ENCODE measurements around the gene IQGAP3.

The IQGAP3 gene

DNA sequence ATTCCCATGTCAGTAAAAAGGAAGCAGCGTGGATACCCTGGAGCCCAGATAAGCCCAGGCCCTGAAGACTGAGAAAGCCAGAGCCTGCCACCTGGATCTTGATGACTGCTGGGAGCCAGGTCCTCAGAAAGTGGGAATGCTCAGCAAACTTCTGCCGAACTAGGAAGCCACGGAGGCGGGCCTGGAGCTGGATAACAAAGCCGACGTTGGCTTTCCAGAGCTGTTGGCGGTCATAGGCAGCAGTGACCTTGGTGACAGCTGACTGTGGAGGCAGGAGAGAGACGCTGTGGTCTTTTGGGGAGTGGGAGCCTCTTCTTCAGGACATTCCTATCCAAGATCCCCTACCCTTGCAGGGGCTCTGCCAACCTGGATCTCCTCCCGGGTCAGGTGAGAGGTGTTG lies 24.4 kb downstream of the IQGAP3 start:
- no peak overlapping the region for H3K27ac ChIP-seq
- no peak for TF ChIP-seq ZFX (IDR thresholded peaks at IDR 0.05; ENCODE audit: borderline replicate concordance)
- TF ChIP-seq, protein P1, sequence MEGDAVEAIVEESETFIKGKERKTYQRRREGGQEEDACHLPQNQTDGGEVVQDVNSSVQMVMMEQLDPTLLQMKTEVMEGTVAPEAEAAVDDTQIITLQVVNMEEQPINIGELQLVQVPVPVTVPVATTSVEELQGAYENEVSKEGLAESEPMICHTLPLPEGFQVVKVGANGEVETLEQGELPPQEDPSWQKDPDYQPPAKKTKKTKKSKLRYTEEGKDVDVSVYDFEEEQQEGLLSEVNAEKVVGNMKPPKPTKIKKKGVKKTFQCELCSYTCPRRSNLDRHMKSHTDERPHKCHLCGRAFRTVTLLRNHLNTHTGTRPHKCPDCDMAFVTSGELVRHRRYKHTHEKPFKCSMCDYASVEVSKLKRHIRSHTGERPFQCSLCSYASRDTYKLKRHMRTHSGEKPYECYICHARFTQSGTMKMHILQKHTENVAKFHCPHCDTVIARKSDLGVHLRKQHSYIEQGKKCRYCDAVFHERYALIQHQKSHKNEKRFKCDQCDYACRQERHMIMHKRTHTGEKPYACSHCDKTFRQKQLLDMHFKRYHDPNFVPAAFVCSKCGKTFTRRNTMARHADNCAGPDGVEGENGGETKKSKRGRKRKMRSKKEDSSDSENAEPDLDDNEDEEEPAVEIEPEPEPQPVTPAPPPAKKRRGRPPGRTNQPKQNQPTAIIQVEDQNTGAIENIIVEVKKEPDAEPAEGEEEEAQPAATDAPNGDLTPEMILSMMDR (IDR thresholded peaks at IDR 0.05): no peak

DNA sequence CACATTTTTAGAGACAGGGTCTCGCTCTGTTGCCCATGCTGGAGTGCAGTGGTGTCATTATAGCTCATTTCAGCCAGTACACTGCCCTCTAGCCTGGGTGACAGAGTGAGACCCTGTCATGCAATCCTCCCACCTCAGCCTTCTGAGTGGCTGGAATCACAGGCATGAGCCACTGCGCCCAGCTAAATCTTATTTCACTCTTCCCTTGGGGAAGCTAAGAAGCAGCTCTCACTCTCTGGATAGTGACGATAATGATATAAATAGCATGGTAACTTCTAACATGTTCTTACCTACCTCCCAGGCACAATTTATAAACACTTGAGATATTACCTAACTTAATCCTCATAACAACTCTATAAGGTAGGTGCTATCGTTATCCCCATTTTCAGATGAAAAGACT lies 24.9 kb downstream of the IQGAP3 start:
- H3K27ac ChIP-seq: no peak overlapping the region
- TF ChIP-seq, protein P1 (IDR thresholded peaks at IDR 0.05): no peak
- TF ChIP-seq ZFX (IDR thresholded peaks at IDR 0.05; ENCODE audit: borderline replicate concordance): no peak

DNA sequence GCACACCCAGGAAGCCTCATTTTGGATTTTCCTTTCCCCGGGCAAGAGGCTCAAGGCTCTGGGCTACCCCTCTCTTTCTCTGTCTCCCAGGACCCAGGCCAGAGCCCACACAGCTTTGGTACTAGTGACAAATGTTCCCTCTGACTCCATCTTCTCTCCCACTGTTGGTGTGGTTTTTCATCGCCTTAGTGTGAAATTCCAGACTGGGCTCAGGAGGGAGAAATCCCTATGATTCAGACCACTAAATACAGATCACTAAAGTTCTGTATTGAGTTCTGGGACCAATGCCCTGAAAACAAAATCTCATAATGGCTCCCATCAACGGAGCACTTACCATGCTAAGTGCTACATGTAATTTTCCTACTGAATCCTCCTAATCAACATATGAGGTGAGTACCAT lies 26.1 kb downstream of the IQGAP3 start:
- H3K27ac ChIP-seq: no peak overlapping the region
- TF ChIP-seq, protein P1 (IDR thresholded peaks at IDR 0.05): no peak

DNA sequence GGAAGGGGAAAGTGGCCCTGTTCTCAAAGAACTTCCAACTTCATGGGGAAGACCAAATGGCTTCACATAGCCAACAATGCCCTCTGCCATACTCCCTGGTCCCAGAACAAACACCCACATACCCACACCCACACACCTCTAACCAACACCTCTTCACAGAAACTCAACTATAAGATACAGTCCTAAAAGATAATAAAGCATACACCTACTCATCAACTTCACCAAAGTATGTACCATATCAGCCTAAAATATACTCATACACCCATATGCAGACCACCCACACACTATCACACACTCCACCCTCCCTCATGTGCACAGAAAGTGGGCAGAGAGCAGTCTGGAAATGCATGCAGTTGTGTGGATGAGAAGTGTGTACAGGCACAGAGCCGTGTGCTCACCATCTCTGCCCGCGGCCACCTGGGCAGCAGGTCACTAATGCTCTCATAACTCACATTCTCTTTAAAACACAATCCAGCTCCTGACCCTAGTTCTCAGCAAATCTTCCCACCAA lies 27.7 kb downstream of the IQGAP3 start:
- TF ChIP-seq, protein P1 (IDR thresholded peaks at IDR 0.05): no peak
- no peak for TF ChIP-seq ZFX (IDR thresholded peaks at IDR 0.05; ENCODE audit: borderline replicate concordance)
- H3K27ac ChIP-seq: no peak overlapping the region

DNA sequence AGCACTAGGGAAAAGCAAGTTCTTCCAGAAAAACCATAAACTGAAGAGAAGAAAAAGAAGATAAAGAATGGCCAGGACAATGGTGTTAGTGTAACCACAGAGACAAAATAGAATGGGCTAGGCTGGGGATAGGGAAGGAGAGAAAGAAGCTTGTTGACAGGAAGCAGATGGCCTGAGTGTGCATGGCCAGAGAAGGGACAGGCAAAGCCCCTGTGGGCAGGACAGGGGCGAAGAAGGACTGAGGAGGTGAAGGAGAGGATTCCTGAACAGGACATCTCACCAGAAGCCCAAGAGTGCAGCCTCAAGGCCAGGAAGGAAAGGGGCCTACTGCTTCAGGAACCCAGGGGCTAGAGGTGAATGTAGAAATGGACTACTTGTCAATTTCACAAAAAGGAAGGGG lies 29.3 kb downstream of the IQGAP3 start:
- TF ChIP-seq, protein P1 (IDR thresholded peaks at IDR 0.05): no peak
- TF ChIP-seq ZFX (IDR thresholded peaks at IDR 0.05; ENCODE audit: borderline replicate concordance): no peak
- no peak overlapping the region; the same call in 1 of the 2 replicates for H3K27ac ChIP-seq

DNA sequence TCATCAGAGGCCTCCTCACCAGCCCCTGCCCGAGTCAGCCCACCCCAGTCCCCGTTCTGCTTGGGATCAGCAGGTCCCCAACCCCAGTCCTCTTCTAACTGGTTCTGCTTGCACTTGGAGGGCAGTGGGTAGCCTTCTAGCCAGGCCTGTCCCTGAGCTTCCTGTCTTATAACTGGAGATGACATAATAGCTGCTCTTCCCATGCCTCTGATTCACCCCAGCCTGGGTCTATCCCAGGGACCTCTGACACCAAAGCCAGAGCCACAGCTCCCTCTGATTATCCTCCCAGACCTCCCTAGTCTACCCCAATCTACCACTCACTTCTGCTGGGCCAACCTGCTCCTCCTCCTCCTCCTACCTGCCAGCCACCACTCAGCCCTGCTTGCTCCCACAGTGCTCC lies 31.4 kb downstream of the IQGAP3 start:
- no peak overlapping the region for H3K27ac ChIP-seq
- TF ChIP-seq, protein P1 (IDR thresholded peaks at IDR 0.05): no peak
- no peak for TF ChIP-seq ZFX (IDR thresholded peaks at IDR 0.05; ENCODE audit: borderline replicate concordance)

DNA sequence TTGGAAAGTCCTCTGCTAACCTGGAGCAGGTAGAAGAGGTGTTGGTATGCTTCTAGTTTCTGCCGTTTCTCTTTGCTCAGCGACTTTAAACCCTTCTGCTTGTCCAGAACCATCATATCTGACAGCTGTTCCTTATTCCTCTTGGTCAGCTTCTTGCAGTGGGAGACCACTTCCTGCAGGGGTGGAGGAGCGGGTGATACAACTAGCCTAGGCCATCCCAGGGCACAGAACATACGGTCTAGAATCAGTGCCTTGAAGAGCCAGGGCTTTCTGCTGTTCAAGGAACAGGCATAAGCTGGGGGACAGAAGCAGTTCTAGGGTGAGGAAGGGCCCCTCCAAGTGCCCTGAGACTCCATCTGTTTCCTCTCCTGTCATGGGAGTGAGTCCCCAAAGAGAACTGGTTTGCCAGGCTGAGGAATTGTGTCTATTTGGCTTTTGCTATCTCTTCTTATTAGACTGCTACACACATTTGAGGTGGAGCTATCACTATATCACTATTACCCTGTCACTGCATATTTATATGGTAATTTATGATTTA lies 32.5 kb downstream of the IQGAP3 start:
- H3K27ac ChIP-seq: no peak overlapping the region
- TF ChIP-seq ZFX (IDR thresholded peaks at IDR 0.05; ENCODE audit: borderline replicate concordance): no peak
- TF ChIP-seq, protein P1 (IDR thresholded peaks at IDR 0.05): no peak

All from 22Rv1 (cell line).